GM23248 (cell line): ENCODE results near the gene COPG2. TPM values are rescaled to one million over a fixed set of nuclear protein-coding genes. Genes with fewer than 3 reads are reported as not detected.
A peak's percentile ranks its signal among the peaks of the same experiment; 100 is the strongest.

Experiments used
- DNase-seq: peaks from one replicate; pipeline ENCODE4 v3.0.0-alpha.2; 2015
- H2AFZ ChIP-seq: fragments of 200-600 bp; sonication (generic); 2 replicates; pipeline ENCODE4 v1.6.1; 2016; ENCODE audit warnings: antibody characterized with exemption
- H3F3A ChIP-seq: fragments of 200-600 bp; sonication (generic); 2 replicates; pipeline ENCODE4 v1.6.1; 2016; ENCODE audit warnings: mild to moderate bottlenecking, antibody characterized with exemption, mixed run types; ENCODE audit not compliant: insufficient read depth
- H3K27ac ChIP-seq: fragments of 200-600 bp; sonication (generic); 2 replicates; pipeline ENCODE4 v1.5.1; 2016; ENCODE audit warnings: mild to moderate bottlenecking
- H3K27me3 ChIP-seq: fragments of 200-600 bp; sonication (generic); replicated peaks from 2 replicates; pipeline ENCODE4 v1.6.1; 2016; ENCODE audit warnings: mild to moderate bottlenecking; ENCODE audit not compliant: insufficient read depth
- H3K36me3 ChIP-seq: fragments of 200-600 bp; sonication (generic); 2 replicates; pipeline ENCODE4 v1.6.1; 2016; ENCODE audit warnings: low read depth, mild to moderate bottlenecking
- H3K4me1 ChIP-seq: fragments of 200-600 bp; sonication (generic); 2 replicates; pipeline ENCODE4 v1.6.1; 2016; ENCODE audit warnings: mild to moderate bottlenecking; ENCODE audit not compliant: insufficient read depth
- H3K4me2 ChIP-seq: fragments of 200-600 bp; sonication (generic); one replicate; pipeline ENCODE4 v1.6.1; 2016; ENCODE audit warnings: mild to moderate bottlenecking; ENCODE audit not compliant: unreplicated experiment
- H3K4me3 ChIP-seq: fragments of 200-600 bp; sonication (generic); 2 replicates; pipeline ENCODE4 v1.5.1; 2016; ENCODE audit warnings: mild to moderate bottlenecking
- H3K79me2 ChIP-seq: fragments of 200-600 bp; sonication (generic); 2 replicates; pipeline ENCODE4 v1.6.1; 2016; ENCODE audit warnings: mild to moderate bottlenecking; ENCODE audit not compliant: insufficient read depth
- H3K9ac ChIP-seq: fragments of 200-600 bp; sonication (generic); 2 replicates; pipeline ENCODE4 v1.6.1; 2016; ENCODE audit warnings: mild to moderate bottlenecking
- H3K9me2 ChIP-seq: fragments of 200-600 bp; sonication (generic); 2 replicates; pipeline ENCODE4 v1.6.1; 2016; ENCODE audit warnings: mixed run types, mild to moderate bottlenecking, moderate library complexity; ENCODE audit not compliant: insufficient read depth
- H3K9me3 ChIP-seq: fragments of 200-600 bp; sonication (generic); one replicate; pipeline ENCODE4 v1.6.1; 2017; ENCODE audit warnings: low read depth
- H4K20me1 ChIP-seq: fragments of 200-600 bp; sonication (generic); 2 replicates; pipeline ENCODE4 v1.6.0; 2016; ENCODE audit not compliant: insufficient read depth
- EZH2 ChIP-seq: fragments of 200-600 bp; sonication (generic); IDR thresholded peaks from 2 replicates; pipeline ENCODE4 v1.6.1; 2018; ENCODE audit warnings: antibody characterized with exemption, mild to moderate bottlenecking; ENCODE audit not compliant: insufficient read depth, poor library complexity, severe bottlenecking
- EZH2phosphoT487 ChIP-seq: fragments of 200-600 bp; sonication (generic); IDR thresholded peaks from 2 replicates; pipeline ENCODE4 v1.6.1; 2018; ENCODE audit warnings: antibody characterized with exemption, moderate library complexity, mild to moderate bottlenecking, low read depth; ENCODE audit not compliant: insufficient read depth
- WGBS, 2 experiments: methylation state at CpG; one replicate each; pipeline ENCODE4 v1.1.6; 2015 to 2017; ENCODE audit warnings: low lambda C conversion rate in 2 of 2, low coverage in 1 of 2; ENCODE audit errors: missing lambda C conversion rate in 2 of 2; 5-methylcytosine and 5-hydroxymethylcytosine counted together
- in situ Hi-C: fragments of 300-500 bp; cut with MboI; formaldehyde crosslinking; loops from 2 replicates; pipeline ENCODE4 v1.15.0; 2020
- polyA plus RNA-seq: library from polyadenylated mRNA; unstranded; fragments of >200 nt; fragmentation: Nextera tagmentation; extraction: Ambion mirVana; gene quantifications from 2 replicates; pipeline ENCODE4 v1.2.1, GENCODE V29; 2016
- total RNA-seq: library from RNA; depleted of rRNA; stranded (reverse); fragments of >200 nt; shearing (Covaris generic); gene quantifications from 2 replicates; pipeline ENCODE4 v1.2.3, GENCODE V29; 2014

The COPG2 gene
- total and polyA plus RNA-seq, 2 experiments from 2014 or later: 3.4 to 29.7 TPM

DNA sequence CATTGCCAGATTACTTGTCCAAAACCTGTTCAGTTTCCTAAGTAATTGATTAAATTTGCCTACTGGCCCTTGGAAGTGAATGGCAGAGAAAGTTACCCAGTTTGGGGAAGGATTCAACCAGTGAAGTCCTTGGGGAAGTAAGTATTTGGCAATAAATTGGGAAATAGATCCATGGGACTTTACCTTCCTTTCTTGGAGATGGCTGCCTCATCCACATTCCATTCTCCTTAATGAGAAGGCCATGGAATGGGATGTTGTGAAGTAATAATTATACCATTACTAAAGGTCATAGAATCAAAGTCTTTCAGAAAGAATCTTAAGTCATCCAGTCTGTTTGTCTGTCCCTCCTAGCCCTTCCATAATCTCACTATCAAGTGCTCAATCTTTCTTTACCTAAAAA lies 4.5 kb upstream of the COPG2 start:
- Histone ChIP-seq H3K4me1 (peaks cover 13% of the 10 kb centered on the region), H3K27me3 (no peaks in the 10 kb centered on the region), H3K9ac (no peak overlapping the region), H2AFZ (no peak overlapping the region), H4K20me1 (no peaks in the 10 kb centered on the region), H3K9me2 (no peaks in the 10 kb centered on the region), H3K36me3 (no peaks in the 10 kb centered on the region), H3K27ac (no peak overlapping the region), H3K9me3 (no peaks in the 10 kb centered on the region), H3F3A (no peaks in the 10 kb centered on the region), H3K79me2 (no peaks in the 10 kb centered on the region), H3K4me2 (no peak overlapping the region), H3K4me3 (no peak overlapping the region)
- TF ChIP-seq EZH2 (no peak), EZH2phosphoT487 (no peak)
- in situ Hi-C loops: no loop called here
- DNase-seq: peak; percentile 44

DNA sequence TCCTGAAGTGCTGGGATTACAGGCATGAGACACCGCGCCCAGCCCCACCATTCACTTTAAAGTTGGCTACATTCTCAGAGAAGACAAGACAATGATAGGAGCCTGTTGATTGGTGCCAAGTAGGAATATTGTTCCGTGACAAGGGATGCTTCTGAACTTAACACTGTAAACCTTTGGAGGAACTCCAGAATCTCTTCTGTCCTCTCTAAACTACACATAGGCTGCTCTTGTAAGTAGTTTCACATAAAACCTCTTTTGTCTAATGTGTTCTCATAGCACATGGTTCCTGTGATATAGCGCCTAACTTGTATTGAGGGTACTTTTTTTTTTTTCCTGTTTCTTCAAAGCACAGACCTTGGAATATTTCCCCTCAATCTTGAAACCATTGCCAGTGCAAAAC lies 3.6 kb upstream of the COPG2 start:
- WGBS, 2 experiments: 98 to 99% methylated on average over 4 of the region's 4 CpGs
- Histone ChIP-seq H3K9me2 (no peaks in the 10 kb centered on the region), H3K4me1 (peaks cover 13% of the 10 kb centered on the region), H3K4me3 (no peak overlapping the region), H2AFZ (no peak overlapping the region), H3K27me3 (no peaks in the 10 kb centered on the region), H4K20me1 (no peaks in the 10 kb centered on the region), H3F3A (no peaks in the 10 kb centered on the region), H3K36me3 (no peaks in the 10 kb centered on the region), H3K4me2 (no peak overlapping the region), H3K9ac (no peak overlapping the region), H3K27ac (no peak overlapping the region), H3K9me3 (no peaks in the 10 kb centered on the region), H3K79me2 (no peaks in the 10 kb centered on the region)
- no peak for TF ChIP-seq EZH2phosphoT487
- TF ChIP-seq EZH2: no peak
- in situ Hi-C loops: no loop called here
- no peak for DNase-seq

DNA sequence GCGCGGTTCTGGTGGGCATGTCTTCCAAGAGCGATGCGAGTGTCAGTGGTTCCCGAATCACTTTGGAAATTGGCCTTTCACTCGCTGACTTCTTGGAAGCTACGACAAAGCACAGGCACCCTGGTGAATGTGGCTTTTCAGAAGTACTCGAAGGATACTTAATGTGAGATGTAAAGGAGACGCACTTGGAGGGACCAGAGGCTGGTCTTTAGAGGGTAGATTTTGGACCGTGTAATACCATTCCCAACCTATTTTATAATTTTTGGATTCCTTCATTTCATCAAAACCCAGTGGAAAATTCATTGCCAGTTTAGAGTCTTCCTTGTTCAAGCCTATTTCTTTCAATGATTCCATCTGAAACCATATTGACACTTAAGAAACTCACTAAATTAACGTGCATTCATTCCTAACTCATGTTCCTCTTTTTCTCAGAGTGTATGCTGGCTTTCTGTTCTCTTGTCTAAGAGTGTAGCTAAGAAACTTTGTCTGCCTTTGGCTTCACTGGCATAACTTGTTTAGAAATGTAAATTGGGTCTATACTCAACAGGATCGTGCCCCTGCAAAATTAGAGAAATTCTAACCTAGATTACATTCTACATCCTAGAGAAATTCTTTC lies 645 bp upstream of the COPG2 start:
- in situ Hi-C loops: no loop called here
- no peaks in the 10 kb centered on the region for H3K9me3 ChIP-seq
- WGBS, 2 experiments: 10% methylated on average over 12 of the region's 12 CpGs
- peaks cover 13% of the 10 kb centered on the region for H3K4me1 ChIP-seq
- peak overlapping the region; percentile 84 for H3K4me3 ChIP-seq
- no peaks in the 10 kb centered on the region for H3K79me2 ChIP-seq
- H4K20me1 ChIP-seq: no peaks in the 10 kb centered on the region
- peak overlapping the region; percentile 78 for H3K9ac ChIP-seq
- no peak for DNase-seq
- peak overlapping the region; percentile 83 for H3K4me2 ChIP-seq
- no peak overlapping the region for H3K27ac ChIP-seq
- no peaks in the 10 kb centered on the region for H3K9me2 ChIP-seq
- H3F3A ChIP-seq: no peaks in the 10 kb centered on the region
- H2AFZ ChIP-seq: peak overlapping the region; percentile 97
- no peaks in the 10 kb centered on the region for H3K27me3 ChIP-seq
- no peak for TF ChIP-seq EZH2
- no peak for TF ChIP-seq EZH2phosphoT487
- H3K36me3 ChIP-seq: no peaks in the 10 kb centered on the region

DNA sequence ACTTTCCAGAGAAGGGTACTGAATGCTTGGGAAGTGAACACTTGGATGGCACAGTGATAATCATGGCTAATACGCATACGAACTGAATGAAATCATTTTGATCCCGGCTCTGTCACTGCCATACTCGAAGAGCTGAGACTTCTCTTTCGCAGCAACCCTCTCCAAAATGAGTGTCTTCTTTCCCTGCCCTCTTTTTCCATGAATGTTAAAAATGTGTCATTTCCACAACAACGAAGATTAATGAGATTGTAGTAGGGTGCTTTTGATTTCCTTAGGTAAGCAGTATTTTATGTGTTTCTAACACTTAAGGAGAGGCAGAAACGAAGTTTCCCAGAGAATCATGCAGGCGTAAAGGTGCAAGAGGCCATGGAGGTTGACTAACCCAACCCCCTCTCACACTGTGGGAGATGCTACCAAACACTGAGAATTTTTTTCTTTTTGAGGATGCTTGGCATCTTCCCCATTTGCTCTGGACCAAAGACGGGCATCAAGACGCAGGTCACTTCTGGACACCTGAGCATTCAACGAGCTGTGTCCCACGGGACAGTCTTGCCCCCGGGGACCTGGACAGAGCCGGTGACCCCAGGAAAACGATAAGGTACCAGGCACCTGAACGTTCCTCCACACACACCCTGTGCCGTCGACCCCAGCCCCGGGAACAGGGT lies 823 bp downstream of the COPG2 start:
- no peaks in the 10 kb centered on the region for H3K36me3 ChIP-seq
- no peaks in the 10 kb centered on the region for H3K27me3 ChIP-seq
- peak; percentile 33 for DNase-seq
- 6% methylated on average over 19 of the region's 19 CpGs for WGBS, 2 experiments
- H3K79me2 ChIP-seq: no peaks in the 10 kb centered on the region
- H3K9me3 ChIP-seq: no peaks in the 10 kb centered on the region
- TF ChIP-seq EZH2: no peak
- no peak for TF ChIP-seq EZH2phosphoT487
- peak overlapping the region; percentile 75 for H3K4me2 ChIP-seq
- no peak overlapping the region for H3K27ac ChIP-seq
- peak overlapping the region; percentile 78 for H3K9ac ChIP-seq
- peak overlapping the region; percentile 85 for H2AFZ ChIP-seq
- in situ Hi-C loops: no loop called here
- peak overlapping the region; percentile 84 for H3K4me3 ChIP-seq
- no peaks in the 10 kb centered on the region for H3K9me2 ChIP-seq
- H3F3A ChIP-seq: no peaks in the 10 kb centered on the region
- peaks cover 6% of the 10 kb centered on the region for H3K4me1 ChIP-seq
- H4K20me1 ChIP-seq: no peaks in the 10 kb centered on the region
